ENCODE data around the gene MYRFL. TPM values are rescaled to one million over a fixed set of nuclear protein-coding genes. Genes with fewer than 3 reads are reported as not detected.

The MYRFL gene
- polyA plus RNA-seq, 1 of the 3 experiments (the other 2 are of a cell fraction): not detected

DNA sequence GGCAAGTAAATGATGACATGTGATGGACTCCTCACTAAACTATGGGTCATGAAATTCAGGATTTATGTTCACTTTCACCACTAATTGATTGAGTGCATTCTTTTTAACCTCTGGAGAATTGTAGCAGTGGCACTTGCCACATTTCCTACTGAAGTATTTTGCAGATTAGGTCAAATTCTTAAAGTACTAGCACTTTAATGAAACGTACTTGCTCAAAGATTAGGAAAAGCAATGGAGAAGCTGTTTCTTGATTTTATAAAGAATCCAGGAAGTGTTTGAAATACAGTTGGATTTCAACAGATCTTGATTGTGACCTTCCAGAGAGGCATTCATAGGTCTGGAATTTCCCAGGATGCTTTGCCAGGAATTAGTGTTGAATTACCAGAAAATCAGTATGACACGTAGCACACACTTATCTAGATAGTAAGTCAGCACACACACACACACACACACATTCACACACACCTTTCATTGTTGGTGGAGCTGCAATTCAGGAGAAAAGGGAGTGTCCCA lies 162.6 kb downstream of the MYRFL start (continued):
- TF ChIP-seq, protein P1, sequence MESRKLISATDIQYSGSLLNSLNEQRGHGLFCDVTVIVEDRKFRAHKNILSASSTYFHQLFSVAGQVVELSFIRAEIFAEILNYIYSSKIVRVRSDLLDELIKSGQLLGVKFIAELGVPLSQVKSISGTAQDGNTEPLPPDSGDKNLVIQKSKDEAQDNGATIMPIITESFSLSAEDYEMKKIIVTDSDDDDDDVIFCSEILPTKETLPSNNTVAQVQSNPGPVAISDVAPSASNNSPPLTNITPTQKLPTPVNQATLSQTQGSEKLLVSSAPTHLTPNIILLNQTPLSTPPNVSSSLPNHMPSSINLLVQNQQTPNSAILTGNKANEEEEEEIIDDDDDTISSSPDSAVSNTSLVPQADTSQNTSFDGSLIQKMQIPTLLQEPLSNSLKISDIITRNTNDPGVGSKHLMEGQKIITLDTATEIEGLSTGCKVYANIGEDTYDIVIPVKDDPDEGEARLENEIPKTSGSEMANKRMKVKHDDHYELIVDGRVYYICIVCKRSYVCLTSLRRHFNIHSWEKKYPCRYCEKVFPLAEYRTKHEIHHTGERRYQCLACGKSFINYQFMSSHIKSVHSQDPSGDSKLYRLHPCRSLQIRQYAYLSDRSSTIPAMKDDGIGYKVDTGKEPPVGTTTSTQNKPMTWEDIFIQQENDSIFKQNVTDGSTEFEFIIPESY (IDR thresholded peaks at IDR 0.05; ENCODE audit: borderline replicate concordance, low read depth): no peak
- TF ChIP-seq JUND (IDR thresholded peaks at IDR 0.05) (peak; percentile 58), TCF12 (IDR thresholded peaks at IDR 0.05) (peak; percentile 49), RCOR1 (IDR thresholded peaks at IDR 0.05; ENCODE audit: low read length) (no peak), USF2 (IDR thresholded peaks at IDR 0.05; ENCODE audit: borderline replicate concordance, low read depth, low read length) (no peak), FOXM1 (IDR thresholded peaks at IDR 0.05; ENCODE audit: low read depth) (no peak), TAF1 (IDR thresholded peaks at IDR 0.05; ENCODE audit: borderline replicate concordance, low read depth, low read length) (no peak), PBX3 (IDR thresholded peaks at IDR 0.05) (peak; percentile 46), MXI1 (IDR thresholded peaks at IDR 0.05; ENCODE audit: low read depth, low read length) (no peak), CTCF (IDR thresholded peaks at IDR 0.05) (no peak), POLR2AphosphoS5 (IDR thresholded peaks at IDR 0.05; ENCODE audit: low read depth, low read length) (peak; percentile 44; the same call in 1 of the 2 replicates), MEF2A (IDR thresholded peaks at IDR 0.05; ENCODE audit: borderline replicate concordance, low read depth) (no peak), SIN3A (IDR thresholded peaks at IDR 0.05; ENCODE audit: borderline replicate concordance, low read depth, low read length) (no peak), FOSL2 (IDR thresholded peaks at IDR 0.05; ENCODE audit: borderline replicate concordance, low read depth) (peak; percentile 60; the same call in 1 of the 2 replicates), YY1 (IDR thresholded peaks at IDR 0.05; ENCODE audit: low read depth) (peak; percentile 47; the same call in 1 of the 2 replicates), GATA2 (CRISPR knock-in tag; IDR thresholded peaks at IDR 0.05) (no peak), RAD21 (IDR thresholded peaks at IDR 0.05; ENCODE audit: low read length) (no peak)
- TF ChIP-seq, protein P2, sequence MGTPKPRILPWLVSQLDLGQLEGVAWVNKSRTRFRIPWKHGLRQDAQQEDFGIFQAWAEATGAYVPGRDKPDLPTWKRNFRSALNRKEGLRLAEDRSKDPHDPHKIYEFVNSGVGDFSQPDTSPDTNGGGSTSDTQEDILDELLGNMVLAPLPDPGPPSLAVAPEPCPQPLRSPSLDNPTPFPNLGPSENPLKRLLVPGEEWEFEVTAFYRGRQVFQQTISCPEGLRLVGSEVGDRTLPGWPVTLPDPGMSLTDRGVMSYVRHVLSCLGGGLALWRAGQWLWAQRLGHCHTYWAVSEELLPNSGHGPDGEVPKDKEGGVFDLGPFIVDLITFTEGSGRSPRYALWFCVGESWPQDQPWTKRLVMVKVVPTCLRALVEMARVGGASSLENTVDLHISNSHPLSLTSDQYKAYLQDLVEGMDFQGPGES (IDR thresholded peaks at IDR 0.05; ENCODE audit: low read depth, low read length): no peak

All from SK-N-SH (cell line).